ENCODE measurements around the gene S100A1.
A peak's percentile ranks its signal among the peaks of the same experiment; 100 is the strongest.

Gene S100A1

GRCh38 chr1:153592748-153593147, 35.5 kb upstream of the S100A1 start:
- Histone ChIP-seq H3K27ac (ENCODE audit: poor library complexity, severe bottlenecking) (no peak overlapping the region), H3K4me1 (ENCODE audit: insufficient read depth, poor library complexity, severe bottlenecking) (no peaks in the 10 kb centered on the region), H3K27me3 (ENCODE audit: insufficient read depth, poor library complexity, severe bottlenecking) (no peaks in the 10 kb centered on the region), H3K9me3 (ENCODE audit: severe bottlenecking) (no peaks in the 10 kb centered on the region), H3K36me3 (ENCODE audit: low read depth) (no peaks in the 10 kb centered on the region), H3K4me3 (ENCODE audit: severe bottlenecking) (no peak overlapping the region)
- DNase-seq (ENCODE audit: low spot score) (no peak), ATAC-seq (ENCODE audit: low read depth) (no peak)
- TF ChIP-seq CTCF (IDR thresholded peaks at IDR 0.05; ENCODE audit: poor library complexity, severe bottlenecking): no peak

- Histone ChIP-seq H3K27ac (ENCODE audit: poor library complexity, severe bottlenecking) (no peak overlapping the region), H3K9me3 (ENCODE audit: severe bottlenecking) (no peaks in the 10 kb centered on the region), H3K4me3 (ENCODE audit: severe bottlenecking) (no peak overlapping the region), H3K4me1 (ENCODE audit: insufficient read depth, poor library complexity, severe bottlenecking) (no peaks in the 10 kb centered on the region), H3K36me3 (ENCODE audit: low read depth) (peaks cover 15% of the 10 kb centered on the region), H3K27me3 (ENCODE audit: insufficient read depth, poor library complexity, severe bottlenecking) (no peaks in the 10 kb centered on the region)
- DNase-seq (ENCODE audit: low spot score) (no peak), ATAC-seq (ENCODE audit: low read depth) (peak; percentile 57)
- no peak for TF ChIP-seq CTCF (IDR thresholded peaks at IDR 0.05; ENCODE audit: poor library complexity, severe bottlenecking)
These were observed 31.0 kb upstream of the S100A1 start for GRCh38 chr1:153597206-153597605.

GRCh38 chr1:153598309-153599172, 29.7 kb upstream of the S100A1 start:
- H3K27ac ChIP-seq (ENCODE audit: poor library complexity, severe bottlenecking): no peak overlapping the region

GRCh38 chr1:153599847-153600246, 28.4 kb upstream of the S100A1 start:
- ATAC-seq (ENCODE audit: low read depth) (no peak), DNase-seq (ENCODE audit: low spot score) (no peak)
- Histone ChIP-seq H3K27me3 (ENCODE audit: insufficient read depth, poor library complexity, severe bottlenecking) (no peaks in the 10 kb centered on the region), H3K4me3 (ENCODE audit: severe bottlenecking) (no peak overlapping the region), H3K27ac (ENCODE audit: poor library complexity, severe bottlenecking) (no peak overlapping the region), H3K9me3 (ENCODE audit: severe bottlenecking) (no peaks in the 10 kb centered on the region), H3K36me3 (ENCODE audit: low read depth) (peaks cover 34% of the 10 kb centered on the region), H3K4me1 (ENCODE audit: insufficient read depth, poor library complexity, severe bottlenecking) (no peaks in the 10 kb centered on the region)
- TF ChIP-seq CTCF (IDR thresholded peaks at IDR 0.05; ENCODE audit: poor library complexity, severe bottlenecking): no peak

More at GRCh38 chr1:153598309-153599172, 29.7 kb upstream of the S100A1 start:
- no peaks in the 10 kb centered on the region for H3K9me3 ChIP-seq (ENCODE audit: severe bottlenecking)
- H3K36me3 ChIP-seq (ENCODE audit: low read depth): peaks cover 24% of the 10 kb centered on the region
- no peak for TF ChIP-seq CTCF (IDR thresholded peaks at IDR 0.05; ENCODE audit: poor library complexity, severe bottlenecking)
- no peaks in the 10 kb centered on the region for H3K4me1 ChIP-seq (ENCODE audit: insufficient read depth, poor library complexity, severe bottlenecking)
- H3K27me3 ChIP-seq (ENCODE audit: insufficient read depth, poor library complexity, severe bottlenecking): no peaks in the 10 kb centered on the region
- DNase-seq (ENCODE audit: low spot score) (no peak), ATAC-seq (ENCODE audit: low read depth) (peak; percentile 50)
- H3K4me3 ChIP-seq (ENCODE audit: severe bottlenecking): no peak overlapping the region

GRCh38 chr1:153602749-153603148, 25.5 kb upstream of the S100A1 start:
- ATAC-seq (ENCODE audit: low read depth): no peak
- TF ChIP-seq CTCF (IDR thresholded peaks at IDR 0.05; ENCODE audit: poor library complexity, severe bottlenecking): no peak
- H3K4me1 ChIP-seq (ENCODE audit: insufficient read depth, poor library complexity, severe bottlenecking): peaks cover under 1% of the 10 kb centered on the region

More at GRCh38 chr1:153602749-153603148, 25.5 kb upstream of the S100A1 start:
- DNase-seq (ENCODE audit: low spot score): no peak
- H3K36me3 ChIP-seq (ENCODE audit: low read depth): peaks cover 61% of the 10 kb centered on the region
- H3K9me3 ChIP-seq (ENCODE audit: severe bottlenecking): no peaks in the 10 kb centered on the region
- no peak overlapping the region for H3K4me3 ChIP-seq (ENCODE audit: severe bottlenecking)
- H3K27ac ChIP-seq (ENCODE audit: poor library complexity, severe bottlenecking): no peak overlapping the region
- no peaks in the 10 kb centered on the region for H3K27me3 ChIP-seq (ENCODE audit: insufficient read depth, poor library complexity, severe bottlenecking)
